HUES6 (cell line): ENCODE measurements around the gene XDH.

ENCODE experiments used
- H3K27ac ChIP-seq: 2 replicates; pipeline ENCODE4 v1.7.0; 2013; ENCODE audit warnings: low read depth, mild to moderate bottlenecking, low read length, inconsistent platforms
- H3K27me3 ChIP-seq: 2 replicates; pipeline ENCODE4 v1.6.1; 2013; ENCODE audit warnings: low read length; ENCODE audit not compliant: control insufficient read depth, insufficient read depth
- H3K36me3 ChIP-seq: 2 replicates; pipeline ENCODE4 v1.6.1; 2013; ENCODE audit warnings: low read length; ENCODE audit not compliant: control insufficient read depth, insufficient read depth
- H3K4me1 ChIP-seq: 2 replicates; pipeline ENCODE4 v1.6.1; 2013; ENCODE audit warnings: low read length; ENCODE audit not compliant: control insufficient read depth, insufficient read depth
- H3K4me3 ChIP-seq: 2 replicates; pipeline ENCODE4 v1.5.1; 2013; ENCODE audit warnings: low read depth, low read length
- H3K9ac ChIP-seq: one replicate; pipeline ENCODE4 v1.6.1; 2013; ENCODE audit warnings: mild to moderate bottlenecking, low read length
- H3K9me3 ChIP-seq: 2 replicates; pipeline ENCODE4 v1.6.1; 2013; ENCODE audit warnings: low read depth, low read length; ENCODE audit not compliant: control insufficient read depth, insufficient read depth

Gene XDH

GRCh38 chr2:31402388-31402787 is 12.2 kb downstream of the XDH start:
- Histone ChIP-seq H3K27ac (peak overlapping the region; percentile 41; the same call in 1 of the 2 replicates), H3K9me3 (no peaks in the 10 kb centered on the region), H3K4me3 (no peak overlapping the region), H3K27me3 (no peaks in the 10 kb centered on the region), H3K36me3 (no peaks in the 10 kb centered on the region), H3K4me1 (peaks cover 20% of the 10 kb centered on the region), H3K9ac (no peak overlapping the region)

GRCh38 chr2:31401580-31401979 is 13.0 kb downstream of the XDH start:
- Histone ChIP-seq H3K27ac (no peak overlapping the region; the same call in 1 of the 2 replicates), H3K4me1 (peaks cover 20% of the 10 kb centered on the region), H3K9me3 (no peaks in the 10 kb centered on the region), H3K9ac (no peak overlapping the region), H3K27me3 (no peaks in the 10 kb centered on the region), H3K4me3 (no peak overlapping the region), H3K36me3 (no peaks in the 10 kb centered on the region)

GRCh38 chr2:31398881-31399280 is 15.7 kb downstream of the XDH start:
- no peak overlapping the region for H3K4me3 ChIP-seq
- H3K36me3 ChIP-seq: no peaks in the 10 kb centered on the region
- no peak overlapping the region for H3K9ac ChIP-seq
- H3K27ac ChIP-seq: no peak overlapping the region
- no peaks in the 10 kb centered on the region for H3K27me3 ChIP-seq
- peaks cover 20% of the 10 kb centered on the region for H3K4me1 ChIP-seq
- H3K9me3 ChIP-seq: no peaks in the 10 kb centered on the region

GRCh38 chr2:31397094-31397493 is 17.4 kb downstream of the XDH start:
- no peaks in the 10 kb centered on the region for H3K36me3 ChIP-seq
- H3K9ac ChIP-seq: no peak overlapping the region
- H3K4me3 ChIP-seq: no peak overlapping the region
- no peaks in the 10 kb centered on the region for H3K27me3 ChIP-seq
- no peak overlapping the region for H3K27ac ChIP-seq
- peaks cover 13% of the 10 kb centered on the region for H3K4me1 ChIP-seq
- no peaks in the 10 kb centered on the region for H3K9me3 ChIP-seq

- H3K27ac ChIP-seq: no peak overlapping the region
- H3K9me3 ChIP-seq: no peaks in the 10 kb centered on the region
- no peak overlapping the region for H3K9ac ChIP-seq
- no peaks in the 10 kb centered on the region for H3K36me3 ChIP-seq
- H3K4me1 ChIP-seq: no peaks in the 10 kb centered on the region
- H3K4me3 ChIP-seq: no peak overlapping the region
- H3K27me3 ChIP-seq: no peaks in the 10 kb centered on the region
Observed at GRCh38 chr2:31390324-31390723, 24.2 kb downstream of the XDH start.

GRCh38 chr2:31388736-31389135 is 25.8 kb downstream of the XDH start:
- no peak overlapping the region for H3K4me3 ChIP-seq
- H3K4me1 ChIP-seq: peaks cover 12% of the 10 kb centered on the region
- H3K27me3 ChIP-seq: no peaks in the 10 kb centered on the region
- no peak overlapping the region for H3K9ac ChIP-seq
- H3K27ac ChIP-seq: no peak overlapping the region
- H3K9me3 ChIP-seq: no peaks in the 10 kb centered on the region
- H3K36me3 ChIP-seq: no peaks in the 10 kb centered on the region

DNA sequence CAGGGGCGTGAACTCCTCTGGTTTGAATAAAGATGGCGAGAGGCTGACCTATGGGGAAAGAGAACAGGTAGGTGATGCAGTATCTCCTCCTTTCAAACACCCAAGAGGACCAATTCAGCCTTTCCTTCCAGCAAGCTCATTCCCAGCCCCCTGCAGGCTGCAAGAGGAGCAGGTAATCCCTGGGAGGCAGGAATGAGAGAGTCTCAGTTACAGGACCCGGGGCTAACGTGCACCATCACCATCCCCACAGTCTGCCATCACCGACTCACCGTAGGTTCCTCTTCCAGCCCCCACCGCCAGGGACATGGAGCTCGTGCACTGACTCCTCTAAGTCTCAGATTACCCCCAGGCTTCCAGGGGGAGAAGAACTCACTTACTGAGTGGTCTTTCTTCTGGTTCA is 26.7 kb downstream of the XDH start:
- H3K36me3 ChIP-seq: no peaks in the 10 kb centered on the region

DNA sequence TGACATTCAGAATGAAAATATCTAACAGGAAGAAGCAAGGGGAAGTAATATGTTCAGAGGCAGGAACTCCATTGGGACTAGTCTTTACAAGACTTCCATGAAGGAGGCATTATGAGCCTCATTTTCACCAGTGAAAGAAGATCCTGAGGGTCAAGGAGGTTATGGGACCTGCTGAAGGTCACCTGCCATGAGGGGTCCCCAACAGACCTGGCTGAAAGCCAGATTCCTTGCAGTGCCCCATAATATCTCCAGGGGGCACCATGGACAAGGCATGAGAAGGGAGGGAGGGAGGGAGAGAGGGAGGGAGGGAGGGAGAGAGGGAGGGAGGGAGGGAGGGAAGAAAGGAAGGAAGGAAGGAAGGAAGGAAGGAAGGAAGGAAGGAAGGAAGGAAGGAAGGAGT is 27.9 kb downstream of the XDH start:
- Histone ChIP-seq H3K27ac (no peak overlapping the region), H3K27me3 (no peaks in the 10 kb centered on the region)

More for the DNA sequence above, 26.7 kb downstream of the XDH start:
- H3K4me1 ChIP-seq: peaks cover 21% of the 10 kb centered on the region
- no peak overlapping the region for H3K9ac ChIP-seq
- H3K4me3 ChIP-seq: no peak overlapping the region
- H3K27me3 ChIP-seq: no peaks in the 10 kb centered on the region
- no peak overlapping the region for H3K27ac ChIP-seq
- H3K9me3 ChIP-seq: no peaks in the 10 kb centered on the region

DNA sequence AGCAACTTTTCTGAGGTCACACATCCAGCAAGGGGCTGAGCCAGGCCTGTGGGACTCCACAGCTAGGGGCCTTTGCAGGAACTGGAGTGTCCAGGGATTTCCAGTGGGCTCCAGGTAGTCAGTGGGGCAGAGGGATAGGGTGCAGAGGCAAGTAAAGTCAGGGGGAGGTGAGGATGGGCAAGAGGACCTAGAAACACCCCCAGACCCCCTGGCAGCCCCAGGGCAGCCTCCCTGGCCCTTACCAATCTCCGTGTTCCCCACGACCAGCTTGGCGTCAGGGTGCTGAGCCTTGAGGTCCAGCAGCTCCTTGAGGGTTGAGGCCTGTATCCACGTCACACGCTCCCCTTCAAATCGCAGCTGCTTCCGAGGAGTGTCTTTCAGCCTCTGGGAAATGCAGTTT is 28.4 kb downstream of the XDH start:
- Histone ChIP-seq H3K27me3 (no peaks in the 10 kb centered on the region), H3K9ac (no peak overlapping the region), H3K4me1 (peaks cover 36% of the 10 kb centered on the region), H3K36me3 (no peaks in the 10 kb centered on the region), H3K27ac (no peak overlapping the region), H3K9me3 (no peaks in the 10 kb centered on the region), H3K4me3 (no peak overlapping the region)

More for the DNA sequence above, 27.9 kb downstream of the XDH start:
- H3K9ac ChIP-seq: no peak overlapping the region
- H3K36me3 ChIP-seq: no peaks in the 10 kb centered on the region
- no peak overlapping the region for H3K4me3 ChIP-seq
- H3K4me1 ChIP-seq: peaks cover 33% of the 10 kb centered on the region
- no peaks in the 10 kb centered on the region for H3K9me3 ChIP-seq

DNA sequence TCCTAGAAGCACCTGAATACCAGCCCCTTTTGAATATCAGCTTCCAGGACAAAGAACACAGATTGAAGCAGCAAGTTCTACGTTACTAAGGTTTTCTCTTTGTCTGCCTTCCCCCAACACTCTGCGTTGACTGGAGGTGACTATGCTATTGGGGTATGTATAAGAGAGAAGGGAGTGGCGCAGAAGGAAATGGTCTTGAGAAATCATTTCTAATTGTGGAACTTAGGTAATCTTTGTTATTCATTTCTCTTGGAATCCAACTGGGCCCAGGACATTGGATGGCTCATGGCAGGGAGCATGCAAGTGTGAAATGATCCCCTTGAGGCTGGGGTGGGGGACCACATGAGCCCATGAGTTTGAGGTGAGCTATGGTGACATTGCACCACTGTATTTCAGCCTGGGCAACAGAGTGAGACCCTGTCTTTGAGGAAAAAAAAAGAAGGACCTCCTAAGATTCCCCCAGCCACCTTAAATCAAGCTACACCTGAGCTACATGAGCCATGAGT is 29.7 kb downstream of the XDH start:
- Histone ChIP-seq H3K9ac (no peak overlapping the region), H3K4me3 (no peak overlapping the region), H3K27me3 (no peaks in the 10 kb centered on the region), H3K27ac (no peak overlapping the region), H3K36me3 (no peaks in the 10 kb centered on the region), H3K9me3 (no peaks in the 10 kb centered on the region), H3K4me1 (peaks cover 36% of the 10 kb centered on the region)

GRCh38 chr2:31384351-31384750 is 30.2 kb downstream of the XDH start:
- no peaks in the 10 kb centered on the region for H3K36me3 ChIP-seq
- H3K4me1 ChIP-seq: peaks cover 36% of the 10 kb centered on the region
- H3K27me3 ChIP-seq: no peaks in the 10 kb centered on the region
- H3K27ac ChIP-seq: 0 out of 2 replicates have a peak overlapping the region, but pooled peaks have one; percentile 2
- H3K9me3 ChIP-seq: no peaks in the 10 kb centered on the region
- no peak overlapping the region for H3K4me3 ChIP-seq
- H3K9ac ChIP-seq: no peak overlapping the region
